Vagina (tissue), 2 donors: ENCODE measurements around the gene TFG.

Experiments used
- POLR2A ChIP-seq, 2 donors: fragments of 450-650 bp; IDR thresholded peaks; one replicate each; pipeline ENCODE4 v1.6.1; 2017; ENCODE audit warnings: antibody characterized with exemption in 2 of 2, mild to moderate bottlenecking in 2 of 2, moderate library complexity in 2 of 2
- POLR2AphosphoS5 ChIP-seq, 2 donors: sonication (generic); formaldehyde crosslinking; IDR thresholded peaks; one replicate each; pipeline ENCODE4 v1.9.0; 2017; ENCODE audit warnings: antibody characterized with exemption in 2 of 2, mild to moderate bottlenecking in 2 of 2, low read depth in 1 of 2; ENCODE audit not compliant: insufficient read depth in 1 of 2
- TF ChIP-seq, protein P1 (sequence below), 3 experiments: fragments of 450-650 bp in 2 of 3; fragments of 200-600 bp in 1 of 3; sonication (generic) in 1 of 3; IDR thresholded peaks; one replicate each; pipeline ENCODE4 v1.5.1; 2017 to 2019; ENCODE audit warnings: antibody characterized with exemption in 3 of 3, mild to moderate bottlenecking in 2 of 3, moderate library complexity in 2 of 3

DNA sequence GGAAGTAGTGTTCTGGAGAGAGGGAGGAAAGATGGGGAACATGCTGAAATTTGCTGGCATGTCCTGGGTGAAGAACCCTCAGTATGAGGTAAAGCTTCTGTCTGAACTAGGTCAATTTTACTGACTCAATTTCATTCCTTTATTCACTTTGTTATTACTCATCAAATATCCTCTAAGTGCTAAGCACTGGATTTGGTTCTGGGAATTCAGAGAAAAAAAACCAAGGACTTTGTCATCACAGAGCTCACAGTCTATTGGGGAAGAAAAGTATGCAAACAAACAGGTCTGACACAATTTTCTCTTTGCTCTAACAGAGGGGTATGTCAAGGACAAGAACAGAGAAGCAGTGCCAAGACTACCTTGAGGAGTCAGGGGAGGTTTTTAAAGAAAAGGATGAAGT lies 68.0 kb downstream of the TFG start:
- TF ChIP-seq POLR2A (IDR thresholded peaks at IDR 0.05) (no peak), POLR2AphosphoS5 (IDR thresholded peaks at IDR 0.05; ENCODE audit: insufficient read depth in 1 of 2, low read depth in 1 of 2) (no peak)
- TF ChIP-seq, protein P1, sequence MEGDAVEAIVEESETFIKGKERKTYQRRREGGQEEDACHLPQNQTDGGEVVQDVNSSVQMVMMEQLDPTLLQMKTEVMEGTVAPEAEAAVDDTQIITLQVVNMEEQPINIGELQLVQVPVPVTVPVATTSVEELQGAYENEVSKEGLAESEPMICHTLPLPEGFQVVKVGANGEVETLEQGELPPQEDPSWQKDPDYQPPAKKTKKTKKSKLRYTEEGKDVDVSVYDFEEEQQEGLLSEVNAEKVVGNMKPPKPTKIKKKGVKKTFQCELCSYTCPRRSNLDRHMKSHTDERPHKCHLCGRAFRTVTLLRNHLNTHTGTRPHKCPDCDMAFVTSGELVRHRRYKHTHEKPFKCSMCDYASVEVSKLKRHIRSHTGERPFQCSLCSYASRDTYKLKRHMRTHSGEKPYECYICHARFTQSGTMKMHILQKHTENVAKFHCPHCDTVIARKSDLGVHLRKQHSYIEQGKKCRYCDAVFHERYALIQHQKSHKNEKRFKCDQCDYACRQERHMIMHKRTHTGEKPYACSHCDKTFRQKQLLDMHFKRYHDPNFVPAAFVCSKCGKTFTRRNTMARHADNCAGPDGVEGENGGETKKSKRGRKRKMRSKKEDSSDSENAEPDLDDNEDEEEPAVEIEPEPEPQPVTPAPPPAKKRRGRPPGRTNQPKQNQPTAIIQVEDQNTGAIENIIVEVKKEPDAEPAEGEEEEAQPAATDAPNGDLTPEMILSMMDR (IDR thresholded peaks at IDR 0.05) = no peak
